OCI-LY1 (cell line): Measurements from ENCODE around the gene MNT.

ENCODE experiments used
- H2AFZ ChIP-seq: fragments of 200-600 bp; sonication (generic), shearing (Covaris generic); 2 replicates; pipeline ENCODE4 v1.6.0; 2014; ENCODE audit warnings: antibody characterized with exemption, mild to moderate bottlenecking, low read length
- H3F3A ChIP-seq: fragments of 200-600 bp; sonication (generic), shearing (Covaris generic); 2 replicates; pipeline ENCODE4 v1.6.0; 2014; ENCODE audit warnings: mild to moderate bottlenecking, antibody characterized with exemption, low read length, moderate library complexity; ENCODE audit not compliant: insufficient read depth
- H3K27ac ChIP-seq: fragments of 200-600 bp; sonication (generic); 2 replicates; pipeline ENCODE4 v1.5.1; 2014; ENCODE audit warnings: low read length, mixed run types, mild to moderate bottlenecking, low read depth; ENCODE audit not compliant: poor library complexity, severe bottlenecking
- H3K27me3 ChIP-seq: fragments of 200-600 bp; sonication (generic); 2 replicates; pipeline ENCODE4 v1.6.0; 2014; ENCODE audit warnings: antibody characterized with exemption, mild to moderate bottlenecking, low read length, moderate library complexity; ENCODE audit not compliant: insufficient read depth
- H3K36me3 ChIP-seq: fragments of 200-600 bp; sonication (generic); 2 replicates; pipeline ENCODE4 v1.6.1; 2014; ENCODE audit warnings: mild to moderate bottlenecking, antibody characterized with exemption, low read length, moderate library complexity, mixed read lengths; ENCODE audit not compliant: insufficient read depth
- H3K4me1 ChIP-seq: fragments of 200-600 bp; sonication (generic); 2 replicates; pipeline ENCODE4 v1.5.1; 2014; ENCODE audit warnings: mild to moderate bottlenecking, low read length, moderate library complexity; ENCODE audit not compliant: insufficient read depth, severe bottlenecking
- H3K4me2 ChIP-seq: fragments of 200-600 bp; sonication (generic), shearing (Covaris generic); 2 replicates; pipeline ENCODE4 v1.6.1; 2014; ENCODE audit warnings: low read length
- H3K4me3 ChIP-seq: fragments of 200-600 bp; sonication (generic); 2 replicates; pipeline ENCODE4 v1.5.1; 2014; ENCODE audit warnings: low read length, low read depth, mild to moderate bottlenecking, mixed read lengths; ENCODE audit not compliant: poor library complexity, severe bottlenecking
- H3K79me2 ChIP-seq: fragments of 200-600 bp; shearing (Covaris generic); 2 replicates; pipeline ENCODE4 v1.6.1; 2016; ENCODE audit warnings: mixed run types, low read length, mixed read lengths; ENCODE audit not compliant: insufficient read depth
- H3K9ac ChIP-seq: fragments of 200-600 bp; sonication (generic), shearing (Covaris generic); 2 replicates; pipeline ENCODE4 v1.6.1; 2014; ENCODE audit warnings: mild to moderate bottlenecking, low read length, mixed read lengths
- H3K9me2 ChIP-seq: fragments of 200-600 bp; sonication (generic), shearing (Covaris generic); 2 replicates; pipeline ENCODE4 v1.6.1; 2014; ENCODE audit warnings: low read depth, mild to moderate bottlenecking, low read length, mixed read lengths
- H3K9me3 ChIP-seq: fragments of 200-600 bp; shearing (Covaris generic); 2 replicates; pipeline ENCODE4 v1.6.1; 2014; ENCODE audit warnings: low read length, mixed read lengths
- H4K20me1 ChIP-seq: fragments of 200-600 bp; sonication (generic), shearing (Covaris generic); 2 replicates; pipeline ENCODE4 v1.6.0; 2016; ENCODE audit warnings: mild to moderate bottlenecking, low read length; ENCODE audit not compliant: insufficient read depth
- CTCF ChIP-seq: fragments of 200-600 bp; sonication (generic), shearing (Covaris generic); IDR thresholded peaks from 2 replicates; pipeline ENCODE4 v1.5.1; 2017; ENCODE audit warnings: mild to moderate bottlenecking, antibody characterized with exemption, low read length, moderate library complexity, mixed read lengths
- EZH2 ChIP-seq: fragments of 200-600 bp; sonication (generic), shearing (Covaris generic); IDR thresholded peaks from 2 replicates; pipeline ENCODE4 v1.8.0; 2017; ENCODE audit warnings: borderline replicate concordance, mixed run types, mild to moderate bottlenecking, antibody characterized with exemption, low read length, moderate library complexity, mixed read lengths

Gene MNT

GRCh38 chr17:2344528-2344927 lies 56.3 kb downstream of the MNT start:
- no peaks in the 10 kb centered on the region for H3K79me2 ChIP-seq
- H3K36me3 ChIP-seq = peaks cover 41% of the 10 kb centered on the region
- H3K9me3 ChIP-seq = no peaks in the 10 kb centered on the region
- H3K9me2 ChIP-seq = no peaks in the 10 kb centered on the region
- no peaks in the 10 kb centered on the region for H3K4me1 ChIP-seq
- H3F3A ChIP-seq = no peaks in the 10 kb centered on the region
- no peak overlapping the region for H3K4me2 ChIP-seq
- no peak overlapping the region for H3K4me3 ChIP-seq
- no peaks in the 10 kb centered on the region for H4K20me1 ChIP-seq
- no peak overlapping the region for H3K9ac ChIP-seq
- H2AFZ ChIP-seq = no peak overlapping the region
- TF ChIP-seq EZH2 (no peak), CTCF (no peak)
- H3K27ac ChIP-seq = no peak overlapping the region
- H3K27me3 ChIP-seq = no peaks in the 10 kb centered on the region

- peaks cover 41% of the 10 kb centered on the region for H3K36me3 ChIP-seq
- H3K27ac ChIP-seq = no peak overlapping the region
- no peak for TF ChIP-seq EZH2
- no peak for TF ChIP-seq CTCF
These were observed 57.4 kb downstream of the MNT start for GRCh38 chr17:2343421-2343820.

GRCh38 chr17:2338315-2338657 lies 62.6 kb downstream of the MNT start:
- TF ChIP-seq CTCF (no peak), EZH2 (no peak)
- Histone ChIP-seq H3K27ac (no peak overlapping the region), H4K20me1 (no peaks in the 10 kb centered on the region), H3K9me3 (no peaks in the 10 kb centered on the region), H3K4me1 (peaks cover 23% of the 10 kb centered on the region), H3K4me2 (peak overlapping the region; percentile 58), H3K27me3 (no peaks in the 10 kb centered on the region), H3K4me3 (peak overlapping the region; percentile 91), H2AFZ (no peak overlapping the region), H3K9ac (peak overlapping the region; percentile 94), H3K79me2 (peaks cover 15% of the 10 kb centered on the region), H3K36me3 (peaks cover 45% of the 10 kb centered on the region), H3K9me2 (no peaks in the 10 kb centered on the region), H3F3A (no peaks in the 10 kb centered on the region)

More at GRCh38 chr17:2343421-2343820, 57.4 kb downstream of the MNT start:
- H3K4me2 ChIP-seq = no peak overlapping the region
- no peaks in the 10 kb centered on the region for H3K9me3 ChIP-seq
- no peaks in the 10 kb centered on the region for H3K79me2 ChIP-seq
- no peak overlapping the region for H3K9ac ChIP-seq
- no peaks in the 10 kb centered on the region for H3K9me2 ChIP-seq
- H3K4me1 ChIP-seq = peaks cover 1% of the 10 kb centered on the region
- no peaks in the 10 kb centered on the region for H4K20me1 ChIP-seq
- no peak overlapping the region for H3K4me3 ChIP-seq
- H3F3A ChIP-seq = no peaks in the 10 kb centered on the region
- H2AFZ ChIP-seq = no peak overlapping the region
- no peaks in the 10 kb centered on the region for H3K27me3 ChIP-seq
